HCT116 (cell line): Measurements from ENCODE around the gene PBX3. TPM values are rescaled to one million over a fixed set of nuclear protein-coding genes. Genes with fewer than 3 reads are reported as not detected.

Source experiments
- ATAC-seq: fragments of 200-7000 bp; cut with Tn5 transposase; 2 replicates; pipeline ENCODE4 v1.9.1; 2020; ENCODE audit warnings: mild to moderate bottlenecking, moderate library complexity
- BruUV-seq: library from RNA; stranded (reverse); fragments of 400-500 nt; replicated peaks from 2 replicates; lab custom pipeline; 2021; lab: Mats Ljungman, UMichigan
- CTCF ChIA-PET: fragments of 300-600 bp; sonication (Branson Sonifier 250); formaldehyde crosslinking; loops from one replicate; lab custom pipeline; 2021; ENCODE audit warnings: antibody characterized with exemption; lab: Charles Lee
- POLR2A ChIA-PET: fragments of 300-600, 350-600 bp; sonication (Branson Sonifier 250); formaldehyde crosslinking; loops from one replicate; lab custom pipeline; 2021; ENCODE audit warnings: antibody characterized with exemption; lab: Charles Lee
- RAD21 ChIA-PET, 2 experiments: fragments of 300-600 bp; sonication (Branson Sonifier 250); formaldehyde crosslinking; loops; one replicate each; lab custom pipeline; 2023; ENCODE audit warnings: low total read pairs in 2 of 2; ENCODE audit not compliant: uncharacterized antibody in 2 of 2, unreplicated experiment in 2 of 2, low non-redundant PET in 1 of 2; lab: Charles Lee
- DNase-seq: peaks from one replicate; pipeline ENCODE4 v3.0.0-alpha.2; 2010; ENCODE audit warnings: low read depth, low spot score
- H2AFZ ChIP-seq: fragments of 200-600 bp; shearing (Covaris generic), sonication (generic); 2 replicates; pipeline ENCODE4 v1.6.1; 2017; ENCODE audit warnings: low read depth, mixed run types, mixed read lengths, antibody characterized with exemption, low read length; ENCODE audit not compliant: poor library complexity, severe bottlenecking
- H3K27ac ChIP-seq: 2 replicates; pipeline ENCODE4 v1.5.1; 2012; ENCODE audit warnings: low read depth, low read length
- H3K27me3 ChIP-seq: fragments of 200-600 bp; sonication (generic); 2 replicates; pipeline ENCODE4 v1.6.1; 2016; ENCODE audit warnings: mixed run types, low read length, mixed read lengths; ENCODE audit not compliant: insufficient read depth
- H3K36me3 ChIP-seq, 2 experiments: fragments of 200-500 bp in 1 of 2; fragments of 200-600 bp in 1 of 2; sonication (Bioruptor generic) in 1 of 2; sonication (generic) in 1 of 2; 2 replicates each; pipeline versions ENCODE4 v1.5.1 to v1.6.1; 2014 to 2016; ENCODE audit warnings: low read length in 2 of 2, inconsistent platforms in 1 of 2, mixed read lengths in 1 of 2, mixed run types in 1 of 2; ENCODE audit not compliant: insufficient read depth in 2 of 2, control insufficient read depth in 1 of 2
- H3K4me1 ChIP-seq, 2 experiments: fragments of 200-600 bp in 1 of 2; sonication (generic) in 1 of 2; 2 replicates each; pipeline versions ENCODE4 v1.5.1 to v1.6.1; 2012 to 2017; ENCODE audit warnings: low read length in 2 of 2, inconsistent platforms in 1 of 2, mild to moderate bottlenecking in 1 of 2, mixed read lengths in 1 of 2, mixed run types in 1 of 2, moderate library complexity in 1 of 2; ENCODE audit not compliant: insufficient read depth in 2 of 2, control insufficient read depth in 1 of 2
- H3K4me2 ChIP-seq: fragments of 200-600 bp; sonication (generic); 2 replicates; pipeline ENCODE4 v1.6.1; 2017; ENCODE audit warnings: mixed run types, low read length, mixed read lengths
- H3K4me3 ChIP-seq, 2 experiments: fragments of 200-600 bp in 1 of 2; sonication (generic) in 1 of 2; replicated peaks in 1 of 2; 2 replicates each; pipeline ENCODE4 v1.5.1; 2011 to 2016; ENCODE audit warnings: low read length in 2 of 2, control low read depth in 1 of 2, low read depth in 1 of 2, mild to moderate bottlenecking in 1 of 2, mixed read lengths in 1 of 2, mixed run types in 1 of 2
- H3K79me2 ChIP-seq: fragments of 200-600 bp; sonication (generic); 2 replicates; pipeline ENCODE4 v1.6.1; 2017; ENCODE audit warnings: mild to moderate bottlenecking, mixed run types, low read length, moderate library complexity, mixed read lengths; ENCODE audit not compliant: insufficient read depth
- H3K9ac ChIP-seq: fragments of 200-600 bp; sonication (generic); 2 replicates; pipeline ENCODE4 v1.6.1; 2016; ENCODE audit warnings: low read length, mixed read lengths
- H3K9me2 ChIP-seq: fragments of 200-600 bp; sonication (generic), shearing (Covaris generic); 2 replicates; pipeline ENCODE4 v1.6.1; 2017; ENCODE audit warnings: mixed run types, mild to moderate bottlenecking, moderate library complexity; ENCODE audit not compliant: insufficient read depth
- H3K9me3 ChIP-seq, 2 experiments: fragments of 200-500 bp in 1 of 2; fragments of 200-600 bp in 1 of 2; sonication (Bioruptor generic) in 1 of 2; sonication (generic) in 1 of 2; 2 replicates each; pipeline ENCODE4 v1.6.1; 2014 to 2017; ENCODE audit warnings: low read length in 2 of 2, mixed read lengths in 2 of 2, inconsistent platforms in 1 of 2, low read depth in 1 of 2, mild to moderate bottlenecking in 1 of 2, mixed run types in 1 of 2, moderate library complexity in 1 of 2; ENCODE audit not compliant: control insufficient read depth in 1 of 2, insufficient read depth in 1 of 2
- H4K20me1 ChIP-seq: fragments of 200-600 bp; sonication (generic), shearing (Covaris generic); 2 replicates; pipeline ENCODE4 v1.6.1; 2017; ENCODE audit warnings: mixed run types, mild to moderate bottlenecking, moderate library complexity; ENCODE audit not compliant: insufficient read depth
- CBX3 ChIP-seq: IDR thresholded peaks from 2 replicates; pipeline ENCODE4 v1.6.1; 2012; ENCODE audit warnings: low read depth
- EGR1 ChIP-seq: IDR thresholded peaks from 2 replicates; pipeline ENCODE4 v1.6.1; 2012; ENCODE audit warnings: low read depth
- ELF1 ChIP-seq: IDR thresholded peaks from 2 replicates; pipeline ENCODE4 v1.6.1; 2012; ENCODE audit warnings: low read depth, borderline replicate concordance
- FOSL1 ChIP-seq: IDR thresholded peaks from 2 replicates; pipeline ENCODE4 v1.6.1; 2012; ENCODE audit warnings: low read depth
- POLR2A ChIP-seq: IDR thresholded peaks from 2 replicates; pipeline ENCODE4 v1.7.0; 2011; ENCODE audit warnings: borderline replicate concordance; ENCODE audit not compliant: insufficient read depth, insufficient read length; ENCODE audit errors: extremely low read depth
- POLR2AphosphoS5 ChIP-seq: IDR thresholded peaks from 2 replicates; pipeline ENCODE4 v1.6.1; 2011; ENCODE audit warnings: mild to moderate bottlenecking, low read depth, low read length, moderate library complexity
- SRF ChIP-seq: IDR thresholded peaks from 2 replicates; pipeline ENCODE4 v1.6.1; 2012; ENCODE audit warnings: low read depth
- TCF7L2 ChIP-seq: IDR thresholded peaks from 2 replicates; pipeline ENCODE4 v1.7.0; 2011; ENCODE audit warnings: borderline replicate concordance, inconsistent platforms; ENCODE audit not compliant: insufficient read depth, insufficient read length; ENCODE audit errors: extremely low read depth
- YY1 ChIP-seq: IDR thresholded peaks from 2 replicates; pipeline ENCODE4 v1.6.1; 2011; ENCODE audit warnings: low read length, low read depth, moderate library complexity, mild to moderate bottlenecking; ENCODE audit not compliant: insufficient replicate concordance; ENCODE audit errors: extremely low read depth
- ZFX ChIP-seq: fragments of 450-650 bp; IDR thresholded peaks from 2 replicates; pipeline ENCODE4 v1.6.1; 2017
- ZNF274 ChIP-seq: fragments of 200-500 bp; sonication (Bioruptor generic); IDR thresholded peaks from 2 replicates; pipeline ENCODE4 v1.6.1; 2014; ENCODE audit warnings: mild to moderate bottlenecking, low read depth, low read length, inconsistent platforms
- intact Hi-C: fragments of 100-400 bp; cut with micrococcal nuclease; formaldehyde crosslinking; loops from 2 replicates; pipeline ENCODE4 v1.10.0; 2022
- total RNA-seq: library from RNA; stranded (reverse); gene quantifications from one replicate; pipeline ENCODE4 v1.2.1, GENCODE V29; 2021; ENCODE audit not compliant: unreplicated experiment
- TF ChIP-seq, protein P1 (sequence below): IDR thresholded peaks from 2 replicates; pipeline ENCODE4 v1.6.1; 2012
- TF ChIP-seq, protein P2 (sequence below): IDR thresholded peaks from 2 replicates; pipeline ENCODE4 v1.6.1; 2012
- TF ChIP-seq, protein P3 (sequence below): IDR thresholded peaks from 2 replicates; pipeline ENCODE4 v1.6.1; 2011; ENCODE audit warnings: mild to moderate bottlenecking, low read length, moderate library complexity; ENCODE audit not compliant: insufficient replicate concordance; ENCODE audit errors: extremely low read depth
- TF ChIP-seq, protein P4 (sequence below): IDR thresholded peaks from 2 replicates; pipeline ENCODE4 v1.6.1; 2012; ENCODE audit warnings: low read depth

The PBX3 gene
- total RNA-seq, 1 experiment from 2014 or later = 13.5 TPM

DNA sequence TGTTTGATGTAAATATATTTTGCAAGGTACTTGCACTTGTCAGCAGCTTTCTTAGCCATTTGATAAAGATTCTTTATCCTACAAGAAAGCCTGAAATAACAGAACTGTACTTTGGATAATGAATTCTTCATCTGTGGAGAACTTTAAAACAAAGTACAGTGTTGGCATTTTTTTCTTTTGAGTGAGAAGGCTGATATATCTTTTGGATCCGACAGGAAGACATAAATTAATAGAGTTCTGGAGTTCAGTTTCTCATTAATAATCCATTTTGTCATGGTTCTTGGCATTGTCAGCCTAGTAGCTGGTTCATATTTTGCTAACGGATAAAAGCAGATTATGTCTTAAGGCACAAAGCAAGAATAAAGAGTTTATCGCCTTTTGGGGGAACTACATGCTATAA is 17.0 kb downstream of the PBX3 start (continued):
- TF ChIP-seq ZNF274 (no peak), SRF (no peak), TCF7L2 (no peak), CBX3 (no peak), YY1 (no peak), ZFX (no peak), POLR2AphosphoS5 (no peak), ELF1 (no peak)
- TF ChIP-seq, protein P1, sequence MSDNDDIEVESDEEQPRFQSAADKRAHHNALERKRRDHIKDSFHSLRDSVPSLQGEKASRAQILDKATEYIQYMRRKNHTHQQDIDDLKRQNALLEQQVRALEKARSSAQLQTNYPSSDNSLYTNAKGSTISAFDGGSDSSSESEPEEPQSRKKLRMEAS = no peak
- TF ChIP-seq, protein P2, sequence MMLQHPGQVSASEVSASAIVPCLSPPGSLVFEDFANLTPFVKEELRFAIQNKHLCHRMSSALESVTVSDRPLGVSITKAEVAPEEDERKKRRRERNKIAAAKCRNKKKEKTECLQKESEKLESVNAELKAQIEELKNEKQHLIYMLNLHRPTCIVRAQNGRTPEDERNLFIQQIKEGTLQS = no peak

DNA sequence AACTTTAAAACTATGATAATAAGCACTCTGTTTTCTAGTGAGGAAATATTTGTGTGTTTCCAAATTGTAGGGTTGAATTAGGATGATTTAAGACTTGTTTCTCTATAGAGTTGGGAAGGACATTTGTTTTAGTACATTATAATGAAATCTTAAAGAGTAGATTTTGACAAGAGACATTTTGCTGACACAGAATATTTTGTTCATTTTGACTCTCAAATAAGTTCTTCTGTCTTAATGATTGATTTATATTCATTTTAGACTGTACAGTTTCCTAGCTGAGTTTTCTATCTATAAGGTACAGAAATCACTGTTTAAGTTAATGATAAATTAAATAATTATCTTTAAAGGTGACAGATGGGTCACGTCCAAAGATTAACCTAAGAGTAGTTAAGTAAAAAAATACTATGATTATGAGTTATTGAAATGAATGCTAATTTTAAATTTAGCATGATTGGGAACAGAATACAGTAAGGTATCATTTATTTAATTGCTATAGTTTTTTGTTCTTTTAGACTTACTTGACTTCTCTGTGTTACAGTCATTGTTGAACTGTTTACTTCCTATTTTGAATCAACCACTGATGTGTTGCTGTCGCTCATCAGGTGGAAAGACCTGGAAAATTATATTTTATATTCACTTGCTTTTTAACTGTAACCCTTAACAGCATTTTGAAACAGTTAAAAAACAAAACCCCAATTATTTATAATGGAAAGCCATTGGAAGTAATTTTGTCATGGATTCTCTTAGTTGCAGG is 19.5 kb downstream of the PBX3 start:
- intact Hi-C loops = no loop called here
- Histone ChIP-seq H3K4me1 (0 out of 4 replicates have a peak, but pooled peaks cover 0 to 4% of the 10 kb centered on the region in 2 experiments), H2AFZ (no peak overlapping the region), H3K9me3 (no peaks in the 10 kb centered on the region), H3K9me2 (no peaks in the 10 kb centered on the region), H3K27ac (no peak overlapping the region), H3K4me2 (no peak overlapping the region), H3K27me3 (no peaks in the 10 kb centered on the region), H3K79me2 (no peaks in the 10 kb centered on the region), H3K9ac (no peak overlapping the region), H3K36me3 (no peaks in the 10 kb centered on the region)
- ATAC-seq (no peak), DNase-seq (no peak)
- ChIA-PET RAD21 (no interaction called here), CTCF (no interaction called here), POLR2A (no interaction called here)
- no TSS peak for BruUV-seq
- no peak for TF ChIP-seq POLR2AphosphoS5
- TF ChIP-seq TCF7L2 = no peak
- TF ChIP-seq ZNF274 = no peak
- TF ChIP-seq YY1 = no peak
- TF ChIP-seq, protein P3, sequence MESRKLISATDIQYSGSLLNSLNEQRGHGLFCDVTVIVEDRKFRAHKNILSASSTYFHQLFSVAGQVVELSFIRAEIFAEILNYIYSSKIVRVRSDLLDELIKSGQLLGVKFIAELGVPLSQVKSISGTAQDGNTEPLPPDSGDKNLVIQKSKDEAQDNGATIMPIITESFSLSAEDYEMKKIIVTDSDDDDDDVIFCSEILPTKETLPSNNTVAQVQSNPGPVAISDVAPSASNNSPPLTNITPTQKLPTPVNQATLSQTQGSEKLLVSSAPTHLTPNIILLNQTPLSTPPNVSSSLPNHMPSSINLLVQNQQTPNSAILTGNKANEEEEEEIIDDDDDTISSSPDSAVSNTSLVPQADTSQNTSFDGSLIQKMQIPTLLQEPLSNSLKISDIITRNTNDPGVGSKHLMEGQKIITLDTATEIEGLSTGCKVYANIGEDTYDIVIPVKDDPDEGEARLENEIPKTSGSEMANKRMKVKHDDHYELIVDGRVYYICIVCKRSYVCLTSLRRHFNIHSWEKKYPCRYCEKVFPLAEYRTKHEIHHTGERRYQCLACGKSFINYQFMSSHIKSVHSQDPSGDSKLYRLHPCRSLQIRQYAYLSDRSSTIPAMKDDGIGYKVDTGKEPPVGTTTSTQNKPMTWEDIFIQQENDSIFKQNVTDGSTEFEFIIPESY = no peak
- no peak for TF ChIP-seq POLR2A
- no peak for TF ChIP-seq FOSL1
- no peak for TF ChIP-seq EGR1
- no peak for TF ChIP-seq SRF
- no peak for TF ChIP-seq CBX3
- TF ChIP-seq ELF1 = no peak
- TF ChIP-seq, protein P4, sequence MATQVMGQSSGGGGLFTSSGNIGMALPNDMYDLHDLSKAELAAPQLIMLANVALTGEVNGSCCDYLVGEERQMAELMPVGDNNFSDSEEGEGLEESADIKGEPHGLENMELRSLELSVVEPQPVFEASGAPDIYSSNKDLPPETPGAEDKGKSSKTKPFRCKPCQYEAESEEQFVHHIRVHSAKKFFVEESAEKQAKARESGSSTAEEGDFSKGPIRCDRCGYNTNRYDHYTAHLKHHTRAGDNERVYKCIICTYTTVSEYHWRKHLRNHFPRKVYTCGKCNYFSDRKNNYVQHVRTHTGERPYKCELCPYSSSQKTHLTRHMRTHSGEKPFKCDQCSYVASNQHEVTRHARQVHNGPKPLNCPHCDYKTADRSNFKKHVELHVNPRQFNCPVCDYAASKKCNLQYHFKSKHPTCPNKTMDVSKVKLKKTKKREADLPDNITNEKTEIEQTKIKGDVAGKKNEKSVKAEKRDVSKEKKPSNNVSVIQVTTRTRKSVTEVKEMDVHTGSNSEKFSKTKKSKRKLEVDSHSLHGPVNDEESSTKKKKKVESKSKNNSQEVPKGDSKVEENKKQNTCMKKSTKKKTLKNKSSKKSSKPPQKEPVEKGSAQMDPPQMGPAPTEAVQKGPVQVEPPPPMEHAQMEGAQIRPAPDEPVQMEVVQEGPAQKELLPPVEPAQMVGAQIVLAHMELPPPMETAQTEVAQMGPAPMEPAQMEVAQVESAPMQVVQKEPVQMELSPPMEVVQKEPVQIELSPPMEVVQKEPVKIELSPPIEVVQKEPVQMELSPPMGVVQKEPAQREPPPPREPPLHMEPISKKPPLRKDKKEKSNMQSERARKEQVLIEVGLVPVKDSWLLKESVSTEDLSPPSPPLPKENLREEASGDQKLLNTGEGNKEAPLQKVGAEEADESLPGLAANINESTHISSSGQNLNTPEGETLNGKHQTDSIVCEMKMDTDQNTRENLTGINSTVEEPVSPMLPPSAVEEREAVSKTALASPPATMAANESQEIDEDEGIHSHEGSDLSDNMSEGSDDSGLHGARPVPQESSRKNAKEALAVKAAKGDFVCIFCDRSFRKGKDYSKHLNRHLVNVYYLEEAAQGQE = no peak
- TF ChIP-seq, all 23 proteins: peak for 0
- Histone ChIP-seq H4K20me1 (no peaks in the 10 kb centered on the region), H3K4me3 (no peak overlapping the region)
